Esophagus muscularis mucosa (tissue), 4 donors: ENCODE measurements around the gene SREBF1. TPM values are rescaled to one million over a fixed set of nuclear protein-coding genes. Genes with fewer than 3 reads are reported as not detected.
A peak's percentile ranks its signal among the peaks of the same experiment; 100 is the strongest.

Experiments used
- DNase-seq: peaks from one replicate; pipeline ENCODE4 v3.0.0-alpha.2; 2017; ENCODE audit errors: extremely low spot score
- H3K27ac ChIP-seq, 4 donors: fragments of 200-600 bp; sonication (generic); replicated peaks in 1 of 4; 1 replicate in 3 of 4; 2 replicates in 1 of 4; pipeline ENCODE4 v1.5.1; 2016 to 2019; ENCODE audit warnings: mild to moderate bottlenecking in 1 of 4
- H3K27me3 ChIP-seq, 4 donors: fragments of 200-600 bp; sonication (generic); one replicate each; pipeline versions ENCODE4 v1.5.1 to v1.6.0; 2016 to 2019
- H3K36me3 ChIP-seq, 4 donors: fragments of 200-600 bp; sonication (generic); one replicate each; pipeline ENCODE4 v1.5.1; 2016 to 2019
- H3K4me1 ChIP-seq, 4 donors: fragments of 200-600 bp; sonication (generic); one replicate each; pipeline ENCODE4 v1.5.1; 2016 to 2019
- H3K4me3 ChIP-seq, 4 donors: fragments of 200-600 bp; sonication (generic); 1 replicate in 2 of 4; 2 replicates in 2 of 4; pipeline ENCODE4 v1.5.1; 2016 to 2019; ENCODE audit warnings: mild to moderate bottlenecking in 4 of 4, moderate library complexity in 1 of 4
- H3K9me3 ChIP-seq, 4 donors: fragments of 200-600 bp; sonication (generic); 1 replicate in 3 of 4; 2 replicates in 1 of 4; pipeline ENCODE4 v1.5.1; 2016 to 2019
- CTCF ChIP-seq, 3 experiments: fragments of 200-600 bp in 2 of 3; fragments of 450-650 bp in 1 of 3; sonication (generic) in 2 of 3; IDR thresholded peaks; one replicate each; pipeline ENCODE4 v1.5.1; 2017 to 2019; ENCODE audit warnings: antibody characterized with exemption in 3 of 3, mild to moderate bottlenecking in 2 of 3, moderate library complexity in 1 of 3
- EP300 ChIP-seq: sonication (generic); formaldehyde crosslinking; IDR thresholded peaks from one replicate; pipeline ENCODE4 v1.6.1; 2017; ENCODE audit warnings: antibody characterized with exemption
- POLR2A ChIP-seq: fragments of 450-650 bp; IDR thresholded peaks from one replicate; pipeline ENCODE4 v1.6.1; 2017; ENCODE audit warnings: antibody characterized with exemption, moderate library complexity, mild to moderate bottlenecking, low read depth
- POLR2AphosphoS5 ChIP-seq, 2 donors: sonication (generic); formaldehyde crosslinking; IDR thresholded peaks; one replicate each; pipeline ENCODE4 v1.6.1; 2017; ENCODE audit warnings: antibody characterized with exemption in 2 of 2
- WGBS: methylation state at CpG from one replicate; pipeline ENCODE4 v1.1.5; 2018; 5-methylcytosine and 5-hydroxymethylcytosine counted together
- intact Hi-C: fragments of 100-400 bp; cut with DNase I; formaldehyde crosslinking; loops from one replicate; pipeline ENCODE4 v1.15.1; 2023
- total RNA-seq, 4 donors: library from RNA; depleted of rRNA; stranded (reverse); fragments of >200 nt; gene quantifications; one replicate each; pipeline versions ENCODE4 v1.1.0 to v1.2.1, GENCODE V29; 2016

Gene SREBF1
- total RNA-seq, 4 donors from 2014 or later: 28.1 to 62.6 (median 39.7) TPM

GRCh38 chr17:17848311-17849082 lies 11.7 kb upstream of the SREBF1 start:
- no peaks in the 10 kb centered on the region for H3K27me3 ChIP-seq
- peaks cover 0 to 36% (median 20%) of the 10 kb centered on the region in 4 donors for H3K36me3 ChIP-seq
- H3K27ac ChIP-seq: peak overlapping the region; percentile 66 to 84 (median 74)
- no peaks in the 10 kb centered on the region for H3K9me3 ChIP-seq
- H3K4me1 ChIP-seq: peaks cover 33 to 49% (median 41%) of the 10 kb centered on the region in 4 donors
- no peak for DNase-seq
- H3K4me3 ChIP-seq: no peak overlapping the region
- TF ChIP-seq EP300: no peak
- intact Hi-C loops: no loop called here
- 88% methylated on average over 7 of the region's 10 CpGs for WGBS

- H3K27ac ChIP-seq: peak overlapping the region in 1 of 4 donors; percentile 84
- peaks cover 32 to 44% (median 37%) of the 10 kb centered on the region in 4 donors for H3K4me1 ChIP-seq
- WGBS: no CpG with 5 or more reads among the region's 5 CpGs
- H3K9me3 ChIP-seq: no peaks in the 10 kb centered on the region
- intact Hi-C loops: no loop called here
- H3K4me3 ChIP-seq: no peak overlapping the region
- peaks cover 0 to 36% (median 20%) of the 10 kb centered on the region in 4 donors for H3K36me3 ChIP-seq
- TF ChIP-seq POLR2A (no peak), POLR2AphosphoS5 (IDR thresholded peaks at IDR 0.05) (no peak), EP300 (no peak), CTCF (IDR thresholded peaks at IDR 0.05) (no peak)
- H3K27me3 ChIP-seq: no peaks in the 10 kb centered on the region
- DNase-seq: no peak
Observed at GRCh38 chr17:17847726-17848125, 10.9 kb upstream of the SREBF1 start.

- Histone ChIP-seq H3K27me3 (no peaks in the 10 kb centered on the region), H3K9me3 (no peaks in the 10 kb centered on the region), H3K4me1 (peaks cover 33 to 45% (median 40%) of the 10 kb centered on the region in 4 donors), H3K27ac (no peak overlapping the region), H3K4me3 (no peak overlapping the region), H3K36me3 (peaks cover 0 to 33% (median 20%) of the 10 kb centered on the region in 4 donors)
- TF ChIP-seq POLR2A (no peak), POLR2AphosphoS5 (IDR thresholded peaks at IDR 0.05) (no peak), CTCF (IDR thresholded peaks at IDR 0.05) (no peak), EP300 (no peak)
- 82% methylated on average over 12 of the region's 17 CpGs for whole genome bisulfite sequencing
- intact Hi-C loops: no loop called here
- DNase-seq: no peak
Observed at GRCh38 chr17:17847118-17847689, 10.4 kb upstream of the SREBF1 start.

GRCh38 chr17:17846645-17847044 lies 9.9 kb upstream of the SREBF1 start:
- intact Hi-C loops: no loop called here
- Histone ChIP-seq H3K9me3 (no peaks in the 10 kb centered on the region), H3K4me1 (peaks cover 33 to 51% (median 45%) of the 10 kb centered on the region in 4 donors), H3K27me3 (no peaks in the 10 kb centered on the region), H3K27ac (no peak overlapping the region), H3K36me3 (peaks cover 0 to 29% (median 20%) of the 10 kb centered on the region in 4 donors), H3K4me3 (no peak overlapping the region)
- 100% methylated on average over 6 of the region's 8 CpGs for WGBS
- TF ChIP-seq POLR2A (no peak), EP300 (no peak), POLR2AphosphoS5 (IDR thresholded peaks at IDR 0.05) (no peak), CTCF (IDR thresholded peaks at IDR 0.05) (no peak)
- DNase-seq: no peak

- Histone ChIP-seq H3K4me1 (peaks cover 34 to 51% (median 47%) of the 10 kb centered on the region in 4 donors), H3K27ac (no peak overlapping the region)
- WGBS: 84% methylated on average over 8 of the region's 8 CpGs
Observed at GRCh38 chr17:17846003-17846402, 9.2 kb upstream of the SREBF1 start.

More at GRCh38 chr17:17846003-17846402, 9.2 kb upstream of the SREBF1 start:
- H3K36me3 ChIP-seq: peaks cover 0 to 29% (median 20%) of the 10 kb centered on the region in 4 donors
- intact Hi-C loops: no loop called here
- H3K27me3 ChIP-seq: no peaks in the 10 kb centered on the region
- H3K9me3 ChIP-seq: no peaks in the 10 kb centered on the region
- DNase-seq: no peak
- TF ChIP-seq CTCF (IDR thresholded peaks at IDR 0.05): no peak
- TF ChIP-seq EP300: no peak
- TF ChIP-seq POLR2A: no peak
- TF ChIP-seq POLR2AphosphoS5 (IDR thresholded peaks at IDR 0.05): no peak
- no peak overlapping the region for H3K4me3 ChIP-seq
